KMS-11 (cell line): ENCODE results near the gene PCSK5.

Source experiments
- H2AFZ ChIP-seq: fragments of 200-600 bp; sonication (generic); 2 replicates; pipeline ENCODE4 v1.6.1; 2016; ENCODE audit warnings: antibody characterized with exemption, mixed run types, low read depth
- H3K27ac ChIP-seq: fragments of 200-600 bp; sonication (generic); 2 replicates; pipeline ENCODE4 v1.6.1; 2016; ENCODE audit warnings: mild to moderate bottlenecking, mixed run types
- H3K27me3 ChIP-seq: fragments of 200-600 bp; sonication (generic); 2 replicates; pipeline ENCODE4 v1.6.1; 2017; ENCODE audit warnings: mild to moderate bottlenecking, low read depth, mixed run types, moderate library complexity; ENCODE audit not compliant: insufficient read depth
- H3K36me3 ChIP-seq: fragments of 200-600 bp; sonication (generic); 2 replicates; pipeline ENCODE4 v1.6.1; 2017; ENCODE audit warnings: mild to moderate bottlenecking, mixed run types; ENCODE audit not compliant: insufficient read depth
- H3K4me1 ChIP-seq: fragments of 200-600 bp; sonication (generic); 2 replicates; pipeline ENCODE4 v1.6.1; 2016; ENCODE audit warnings: mild to moderate bottlenecking, low read depth, mixed run types; ENCODE audit not compliant: poor library complexity, severe bottlenecking
- H3K4me2 ChIP-seq: fragments of 200-600 bp; sonication (generic); 2 replicates; pipeline ENCODE4 v1.7.0; 2016; ENCODE audit warnings: mild to moderate bottlenecking, mixed run types
- H3K4me3 ChIP-seq: fragments of 200-600 bp; sonication (generic); IDR thresholded peaks from 2 replicates; pipeline ENCODE4 v1.6.1; 2017; ENCODE audit warnings: low read depth, low read length, mixed read lengths; ENCODE audit not compliant: insufficient read depth
- H3K79me2 ChIP-seq: fragments of 200-600 bp; sonication (generic); 2 replicates; pipeline ENCODE4 v1.6.1; 2016; ENCODE audit warnings: low read depth, mixed run types; ENCODE audit not compliant: insufficient read depth
- H3K9ac ChIP-seq: fragments of 200-600 bp; sonication (generic); 2 replicates; pipeline ENCODE4 v1.6.1; 2016; ENCODE audit warnings: mild to moderate bottlenecking, mixed run types
- H4K20me1 ChIP-seq: fragments of 200-600 bp; sonication (generic); 2 replicates; pipeline ENCODE4 v1.6.1; 2016; ENCODE audit warnings: mild to moderate bottlenecking, mixed run types; ENCODE audit not compliant: insufficient read depth
- CTCF ChIP-seq: fragments of 200-600 bp; sonication (generic); conservative IDR thresholded peaks from 2 replicates; pipeline ENCODE4 v1.6.1; 2017; ENCODE audit warnings: low read depth, mild to moderate bottlenecking, antibody characterized with exemption, low read length, moderate library complexity, mixed read lengths

PCSK5 gene

GRCh38 chr9:76127637-76128036 lies 237.2 kb downstream of the PCSK5 start:
- Histone ChIP-seq H3K4me3 (no peak overlapping the region), H2AFZ (no peak overlapping the region), H3K4me1 (no peaks in the 10 kb centered on the region), H3K79me2 (no peaks in the 10 kb centered on the region), H4K20me1 (no peaks in the 10 kb centered on the region), H3K27me3 (no peaks in the 10 kb centered on the region), H3K4me2 (no peak overlapping the region), H3K9ac (no peak overlapping the region), H3K27ac (no peak overlapping the region), H3K36me3 (no peaks in the 10 kb centered on the region)
- TF ChIP-seq CTCF = no peak

- no peak for TF ChIP-seq CTCF
These were observed 245.4 kb downstream of the PCSK5 start for GRCh38 chr9:76135902-76136301.

GRCh38 chr9:76136986-76137385 lies 246.5 kb downstream of the PCSK5 start:
- Histone ChIP-seq H3K4me1 (peaks cover 6% of the 10 kb centered on the region), H2AFZ (no peak overlapping the region), H3K4me3 (no peak overlapping the region), H3K36me3 (no peaks in the 10 kb centered on the region), H3K9ac (no peak overlapping the region), H3K4me2 (no peak overlapping the region), H4K20me1 (no peaks in the 10 kb centered on the region), H3K79me2 (no peaks in the 10 kb centered on the region), H3K27me3 (no peaks in the 10 kb centered on the region), H3K27ac (no peak overlapping the region)
- no peak for TF ChIP-seq CTCF

More at GRCh38 chr9:76135902-76136301, 245.4 kb downstream of the PCSK5 start:
- Histone ChIP-seq H3K79me2 (no peaks in the 10 kb centered on the region), H4K20me1 (no peaks in the 10 kb centered on the region), H3K36me3 (no peaks in the 10 kb centered on the region), H3K4me3 (no peak overlapping the region), H3K27me3 (no peaks in the 10 kb centered on the region), H3K9ac (no peak overlapping the region), H2AFZ (no peak overlapping the region), H3K4me2 (no peak overlapping the region), H3K27ac (no peak overlapping the region), H3K4me1 (peaks cover 6% of the 10 kb centered on the region)

GRCh38 chr9:76137931-76138330 lies 247.5 kb downstream of the PCSK5 start:
- TF ChIP-seq CTCF = no peak
- H3K27ac ChIP-seq = no peak overlapping the region

More at GRCh38 chr9:76137931-76138330, 247.5 kb downstream of the PCSK5 start:
- Histone ChIP-seq H2AFZ (no peak overlapping the region), H4K20me1 (no peaks in the 10 kb centered on the region), H3K4me3 (no peak overlapping the region), H3K27me3 (no peaks in the 10 kb centered on the region), H3K79me2 (no peaks in the 10 kb centered on the region), H3K4me1 (peaks cover 6% of the 10 kb centered on the region), H3K36me3 (no peaks in the 10 kb centered on the region), H3K4me2 (no peak overlapping the region), H3K9ac (no peak overlapping the region)
